ENCODE measurements around the gene RPLP1.

The RPLP1 gene

GRCh38 chr15:69460481-69460880 lies 7.9 kb downstream of the RPLP1 start:
- no peak overlapping the region for H3K4me3 ChIP-seq (ENCODE audit: low read depth, low read length)
- no peak for TF ChIP-seq CTCF (IDR thresholded peaks at IDR 0.05; ENCODE audit: control insufficient read depth, extremely low read depth, insufficient read depth)
- no peak for DNase-seq (ENCODE audit: low read depth)

- no peak for TF ChIP-seq CTCF (IDR thresholded peaks at IDR 0.05; ENCODE audit: control insufficient read depth, extremely low read depth, insufficient read depth)
- no peak for DNase-seq (ENCODE audit: low read depth)
- peak overlapping the region; percentile 55 for H3K4me3 ChIP-seq (ENCODE audit: low read depth, low read length)
Observed at GRCh38 chr15:69462030-69462492, 9.4 kb downstream of the RPLP1 start.

- H3K4me3 ChIP-seq (ENCODE audit: low read depth, low read length) = peak overlapping the region; percentile 55
- peak; percentile 95 for DNase-seq (ENCODE audit: low read depth)
- peak; percentile 79 for TF ChIP-seq CTCF (IDR thresholded peaks at IDR 0.05; ENCODE audit: control insufficient read depth, extremely low read depth, insufficient read depth)
Observed at GRCh38 chr15:69462493-69463181, 10.0 kb downstream of the RPLP1 start.

GRCh38 chr15:69463182-69463756 lies 10.7 kb downstream of the RPLP1 start:
- no peak for DNase-seq (ENCODE audit: low read depth)
- peak overlapping the region; percentile 55 for H3K4me3 ChIP-seq (ENCODE audit: low read depth, low read length)
- no peak for TF ChIP-seq CTCF (IDR thresholded peaks at IDR 0.05; ENCODE audit: control insufficient read depth, extremely low read depth, insufficient read depth)

- no peak overlapping the region for H3K4me3 ChIP-seq (ENCODE audit: low read depth, low read length)
- DNase-seq (ENCODE audit: low read depth) = no peak
- TF ChIP-seq CTCF (IDR thresholded peaks at IDR 0.05; ENCODE audit: control insufficient read depth, extremely low read depth, insufficient read depth) = no peak
Observed at GRCh38 chr15:69465253-69465652, 12.6 kb downstream of the RPLP1 start.

- DNase-seq (ENCODE audit: low read depth) = no peak
- no peak for TF ChIP-seq CTCF (IDR thresholded peaks at IDR 0.05; ENCODE audit: control insufficient read depth, extremely low read depth, insufficient read depth)
- no peak overlapping the region for H3K4me3 ChIP-seq (ENCODE audit: low read depth, low read length)
Observed at GRCh38 chr15:69466733-69467132, 14.1 kb downstream of the RPLP1 start.

Data from LNCaP clone FGC (cell line).